Breast epithelium (tissue), 4 donors: Measurements from ENCODE around the gene CASQ2. TPM values are rescaled to one million over a fixed set of nuclear protein-coding genes. Genes with fewer than 3 reads are reported as not detected.
A peak's percentile ranks its signal among the peaks of the same experiment; 100 is the strongest.

ENCODE experiments used
- DNase-seq, 2 donors: peaks; one replicate each; pipeline ENCODE4 v3.0.0-alpha.2; 2019; ENCODE audit warnings: low spot score in 2 of 2
- H3K27ac ChIP-seq, 2 donors: fragments of 200-600 bp; sonication (generic) in 1 of 2; one replicate each; pipeline ENCODE4 v1.5.1; 2016 to 2019; ENCODE audit warnings: mild to moderate bottlenecking in 1 of 2
- H3K27me3 ChIP-seq, 2 donors: fragments of 200-600 bp; sonication (generic) in 1 of 2; one replicate each; pipeline versions ENCODE4 v1.5.1 to v1.6.0; 2017 to 2019; ENCODE audit warnings: control low read depth in 1 of 2, mild to moderate bottlenecking in 1 of 2
- H3K36me3 ChIP-seq: fragments of 200-600 bp; one replicate; pipeline ENCODE4 v1.5.1; 2019
- H3K4me1 ChIP-seq, 2 donors: fragments of 200-600 bp; sonication (generic); one replicate each; pipeline ENCODE4 v1.5.1; 2016 to 2019; ENCODE audit warnings: control low read depth in 1 of 2
- H3K4me3 ChIP-seq, 3 donors: fragments of 200-600 bp; sonication (generic); 1 replicate in 2 of 3; 2 replicates in 1 of 3; pipeline ENCODE4 v1.5.1; 2016 to 2019; ENCODE audit warnings: mild to moderate bottlenecking in 3 of 3, moderate library complexity in 2 of 3
- H3K9me3 ChIP-seq, 2 donors: fragments of 200-600 bp; sonication (generic) in 1 of 2; one replicate each; pipeline ENCODE4 v1.5.1; 2016 to 2019; ENCODE audit warnings: control low read depth in 1 of 2
- CTCF ChIP-seq, 3 donors: fragments of 450-650 bp; IDR thresholded peaks; one replicate each; pipeline ENCODE4 v1.5.1; 2016 to 2017; ENCODE audit warnings: antibody characterized with exemption in 3 of 3, mild to moderate bottlenecking in 3 of 3, moderate library complexity in 3 of 3
- POLR2A ChIP-seq: fragments of 450-650 bp; IDR thresholded peaks from one replicate; pipeline ENCODE4 v1.6.1; 2016; ENCODE audit warnings: antibody characterized with exemption, mild to moderate bottlenecking, moderate library complexity
- POLR2AphosphoS5 ChIP-seq, 3 donors: sonication (generic); formaldehyde crosslinking; IDR thresholded peaks; one replicate each; pipeline ENCODE4 v1.6.1; 2017; ENCODE audit warnings: antibody characterized with exemption in 3 of 3
- intact Hi-C: fragments of 100-400 bp; cut with DNase I; formaldehyde crosslinking; loops from one replicate; pipeline ENCODE4 v1.15.1; 2023; ENCODE audit warnings: low total_unique reads
- total RNA-seq, 3 donors: library from RNA; depleted of rRNA; stranded (reverse); fragments of >200 nt; gene quantifications; one replicate each; pipeline ENCODE4 v1.1.0, GENCODE V29; 2016

The CASQ2 gene
- total RNA-seq, 3 donors from 2014 or later, result 2.1 to 3.3 (median 2.6) TPM

GRCh38 chr1:115678141-115678540 lies 90.4 kb downstream of the CASQ2 start:
- Histone ChIP-seq H3K27me3 (no peaks in the 10 kb centered on the region), H3K9me3 (no peaks in the 10 kb centered on the region), H3K4me1 (no peaks in the 10 kb centered on the region), H3K36me3 (no peaks in the 10 kb centered on the region), H3K27ac (peak overlapping the region in 1 of 2 donors; percentile 48), H3K4me3 (no peak overlapping the region)
- DNase-seq, result no peak
- intact Hi-C loops, result no loop called here
- TF ChIP-seq POLR2A (no peak), POLR2AphosphoS5 (IDR thresholded peaks at IDR 0.05) (no peak), CTCF (IDR thresholded peaks at IDR 0.05) (no peak)

- H3K27ac ChIP-seq, result no peak overlapping the region
Observed at GRCh38 chr1:115677565-115677964, 90.9 kb downstream of the CASQ2 start.

GRCh38 chr1:115677182-115677555 lies 91.3 kb downstream of the CASQ2 start:
- intact Hi-C loops, result no loop called here
- Histone ChIP-seq H3K27me3 (no peaks in the 10 kb centered on the region), H3K36me3 (no peaks in the 10 kb centered on the region), H3K27ac (no peak overlapping the region), H3K4me3 (no peak overlapping the region), H3K4me1 (no peaks in the 10 kb centered on the region), H3K9me3 (no peaks in the 10 kb centered on the region)
- TF ChIP-seq CTCF (IDR thresholded peaks at IDR 0.05) (no peak), POLR2AphosphoS5 (IDR thresholded peaks at IDR 0.05) (no peak), POLR2A (no peak)
- DNase-seq, result no peak

More at GRCh38 chr1:115677565-115677964, 90.9 kb downstream of the CASQ2 start:
- no peaks in the 10 kb centered on the region for H3K36me3 ChIP-seq
- no peak for TF ChIP-seq CTCF (IDR thresholded peaks at IDR 0.05)
- no peak for TF ChIP-seq POLR2A
- no peak for TF ChIP-seq POLR2AphosphoS5 (IDR thresholded peaks at IDR 0.05)
- H3K4me3 ChIP-seq, result no peak overlapping the region
- H3K4me1 ChIP-seq, result no peaks in the 10 kb centered on the region
- intact Hi-C loops, result no loop called here
- no peaks in the 10 kb centered on the region for H3K9me3 ChIP-seq
- DNase-seq, result no peak
- H3K27me3 ChIP-seq, result no peaks in the 10 kb centered on the region

- peak overlapping the region in 1 of 2 donors; percentile 66 for H3K27ac ChIP-seq
- peak in 1 of 2 donors; percentile 49 for DNase-seq
- TF ChIP-seq CTCF (IDR thresholded peaks at IDR 0.05), result no peak
- no peak for TF ChIP-seq POLR2AphosphoS5 (IDR thresholded peaks at IDR 0.05)
- TF ChIP-seq POLR2A, result no peak
- H3K27me3 ChIP-seq, result no peaks in the 10 kb centered on the region
- intact Hi-C loops, result no loop called here
- H3K4me1 ChIP-seq, result no peaks in the 10 kb centered on the region
- no peak overlapping the region for H3K4me3 ChIP-seq
- no peaks in the 10 kb centered on the region for H3K9me3 ChIP-seq
- no peaks in the 10 kb centered on the region for H3K36me3 ChIP-seq
Observed at GRCh38 chr1:115676498-115677181, 91.9 kb downstream of the CASQ2 start.

- intact Hi-C loops, result no loop called here
- Histone ChIP-seq H3K4me3 (no peak overlapping the region), H3K27ac (no peak overlapping the region), H3K36me3 (no peaks in the 10 kb centered on the region), H3K9me3 (no peaks in the 10 kb centered on the region), H3K4me1 (no peaks in the 10 kb centered on the region), H3K27me3 (no peaks in the 10 kb centered on the region)
- TF ChIP-seq POLR2A, result no peak
- TF ChIP-seq CTCF (IDR thresholded peaks at IDR 0.05), result no peak
- no peak for TF ChIP-seq POLR2AphosphoS5 (IDR thresholded peaks at IDR 0.05)
- no peak for DNase-seq
Observed at GRCh38 chr1:115672224-115673009, 96.1 kb downstream of the CASQ2 start.
